Ishikawa (cell line): ENCODE measurements around the gene NTRK3.

Experiments
- EGR1 ChIP-seq: IDR thresholded peaks from 2 replicates; pipeline ENCODE4 v1.6.1; 2012
- EP300 ChIP-seq: IDR thresholded peaks from 2 replicates; pipeline ENCODE4 v1.6.1; 2012; ENCODE audit warnings: borderline replicate concordance
- RAD21 ChIP-seq: IDR thresholded peaks from 2 replicates; pipeline ENCODE4 v1.6.1; 2012; ENCODE audit warnings: low read depth
- TAF1 ChIP-seq: IDR thresholded peaks from 2 replicates; pipeline ENCODE4 v1.6.1; 2012; ENCODE audit warnings: low read depth, mild to moderate bottlenecking
- ZBTB7A ChIP-seq: IDR thresholded peaks from 2 replicates; pipeline ENCODE4 v1.6.1; 2012; ENCODE audit warnings: low read depth

DNA sequence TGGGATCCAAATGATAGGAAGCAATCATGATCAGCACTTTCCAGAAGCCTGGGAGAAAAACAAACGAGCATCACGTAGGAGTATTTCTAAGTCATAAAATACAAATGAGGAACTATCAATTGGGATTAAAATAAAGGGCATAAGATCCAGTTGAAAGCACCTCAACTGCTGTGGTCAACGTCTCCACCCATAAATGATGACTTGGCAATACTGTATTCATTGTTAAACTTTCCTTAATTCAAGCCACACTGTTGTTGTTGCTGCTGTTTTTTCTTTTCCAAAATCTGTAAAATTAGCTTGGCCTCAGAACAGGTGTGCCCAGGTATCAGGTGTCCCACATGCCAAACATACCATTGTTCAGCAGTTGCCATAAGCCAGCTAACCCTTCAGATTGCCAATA is 395.8 kb downstream of the NTRK3 start:
- no peak for TF ChIP-seq ZBTB7A
- no peak for TF ChIP-seq TAF1
- no peak for TF ChIP-seq EP300
- no peak for TF ChIP-seq EGR1
- TF ChIP-seq RAD21, result no peak
